ENCODE results near the gene LHPP.

LHPP gene

GRCh38 chr10:124512040-124512428 lies 50.4 kb downstream of the LHPP start:
- TF ChIP-seq CTCF (IDR thresholded peaks at IDR 0.05; ENCODE audit: insufficient read depth, low read length), result no peak
- TF ChIP-seq POLR2AphosphoS5 (IDR thresholded peaks at IDR 0.05; ENCODE audit: low read depth), result no peak
- TF ChIP-seq GABPA (IDR thresholded peaks at IDR 0.05; ENCODE audit: low read depth), result no peak
- no peak for TF ChIP-seq SPI1 (IDR thresholded peaks at IDR 0.05; ENCODE audit: borderline replicate concordance, low read depth)
- TF ChIP-seq, protein P1, sequence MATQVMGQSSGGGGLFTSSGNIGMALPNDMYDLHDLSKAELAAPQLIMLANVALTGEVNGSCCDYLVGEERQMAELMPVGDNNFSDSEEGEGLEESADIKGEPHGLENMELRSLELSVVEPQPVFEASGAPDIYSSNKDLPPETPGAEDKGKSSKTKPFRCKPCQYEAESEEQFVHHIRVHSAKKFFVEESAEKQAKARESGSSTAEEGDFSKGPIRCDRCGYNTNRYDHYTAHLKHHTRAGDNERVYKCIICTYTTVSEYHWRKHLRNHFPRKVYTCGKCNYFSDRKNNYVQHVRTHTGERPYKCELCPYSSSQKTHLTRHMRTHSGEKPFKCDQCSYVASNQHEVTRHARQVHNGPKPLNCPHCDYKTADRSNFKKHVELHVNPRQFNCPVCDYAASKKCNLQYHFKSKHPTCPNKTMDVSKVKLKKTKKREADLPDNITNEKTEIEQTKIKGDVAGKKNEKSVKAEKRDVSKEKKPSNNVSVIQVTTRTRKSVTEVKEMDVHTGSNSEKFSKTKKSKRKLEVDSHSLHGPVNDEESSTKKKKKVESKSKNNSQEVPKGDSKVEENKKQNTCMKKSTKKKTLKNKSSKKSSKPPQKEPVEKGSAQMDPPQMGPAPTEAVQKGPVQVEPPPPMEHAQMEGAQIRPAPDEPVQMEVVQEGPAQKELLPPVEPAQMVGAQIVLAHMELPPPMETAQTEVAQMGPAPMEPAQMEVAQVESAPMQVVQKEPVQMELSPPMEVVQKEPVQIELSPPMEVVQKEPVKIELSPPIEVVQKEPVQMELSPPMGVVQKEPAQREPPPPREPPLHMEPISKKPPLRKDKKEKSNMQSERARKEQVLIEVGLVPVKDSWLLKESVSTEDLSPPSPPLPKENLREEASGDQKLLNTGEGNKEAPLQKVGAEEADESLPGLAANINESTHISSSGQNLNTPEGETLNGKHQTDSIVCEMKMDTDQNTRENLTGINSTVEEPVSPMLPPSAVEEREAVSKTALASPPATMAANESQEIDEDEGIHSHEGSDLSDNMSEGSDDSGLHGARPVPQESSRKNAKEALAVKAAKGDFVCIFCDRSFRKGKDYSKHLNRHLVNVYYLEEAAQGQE (IDR thresholded peaks at IDR 0.05; ENCODE audit: insufficient replicate concordance, low read depth), result no peak
- Histone ChIP-seq H3K4me3 (replicated peaks; ENCODE audit: insufficient read depth, low read length) (no peak overlapping the region), H3K27me3 (ENCODE audit: insufficient read depth, poor library complexity, severe bottlenecking) (no peaks in the 10 kb centered on the region), H3K27ac (replicated peaks) (no peak overlapping the region)
- DNase-seq (ENCODE audit: low read depth in 1 of 2, low spot score in 1 of 2), result no peak

- no peak for DNase-seq (ENCODE audit: low read depth in 1 of 2, low spot score in 1 of 2)
- H3K27ac ChIP-seq (replicated peaks), result no peak overlapping the region
- no peak overlapping the region for H3K4me3 ChIP-seq (replicated peaks; ENCODE audit: insufficient read depth, low read length)
- H3K27me3 ChIP-seq (ENCODE audit: insufficient read depth, poor library complexity, severe bottlenecking), result no peaks in the 10 kb centered on the region
- TF ChIP-seq POLR2AphosphoS5 (IDR thresholded peaks at IDR 0.05; ENCODE audit: low read depth), result no peak
- TF ChIP-seq CTCF (IDR thresholded peaks at IDR 0.05; ENCODE audit: insufficient read depth, low read length), result no peak
- no peak for TF ChIP-seq SPI1 (IDR thresholded peaks at IDR 0.05; ENCODE audit: borderline replicate concordance, low read depth)
- TF ChIP-seq, protein P1 (IDR thresholded peaks at IDR 0.05; ENCODE audit: insufficient replicate concordance, low read depth), result no peak
- TF ChIP-seq GABPA (IDR thresholded peaks at IDR 0.05; ENCODE audit: low read depth), result no peak
These were observed 51.0 kb downstream of the LHPP start for GRCh38 chr10:124512600-124512999.

DNA sequence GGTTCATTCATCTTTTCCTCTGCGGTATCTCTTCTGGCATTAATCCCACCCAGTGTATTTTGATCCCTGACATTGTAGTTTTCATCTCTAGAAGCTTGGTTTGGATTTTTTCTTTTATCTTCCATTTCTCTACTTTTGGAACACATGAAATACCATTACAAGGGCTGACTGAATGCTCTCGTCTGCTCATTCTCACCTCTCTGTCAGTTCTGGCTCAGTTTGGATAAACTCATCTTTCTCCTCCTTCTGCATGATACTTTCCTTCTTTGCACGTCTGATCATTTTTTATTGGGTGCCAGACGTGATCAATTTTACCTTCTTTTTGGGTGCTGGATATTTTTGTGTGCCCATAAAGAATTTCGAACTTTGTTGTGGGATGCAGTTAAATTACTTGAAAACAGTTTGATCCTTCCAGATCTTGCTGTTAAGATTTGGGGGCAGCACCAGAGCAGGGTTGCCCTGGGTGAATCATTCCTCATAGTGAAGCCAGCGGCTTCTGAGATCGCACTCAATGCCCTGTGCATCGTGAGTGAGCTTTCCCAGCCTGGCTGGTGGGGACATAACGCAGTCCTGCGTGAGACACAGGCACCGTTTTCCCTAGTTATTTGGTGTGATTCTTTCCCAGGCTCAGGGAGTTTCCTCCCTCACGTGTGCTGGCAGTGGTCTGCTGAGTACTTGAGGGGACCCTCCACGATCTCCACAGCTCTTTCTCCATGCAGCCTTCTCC lies 53.8 kb downstream of the LHPP start:
- Histone ChIP-seq H3K4me3 (replicated peaks; ENCODE audit: insufficient read depth, low read length) (no peak overlapping the region), H3K27ac (replicated peaks) (no peak overlapping the region), H3K27me3 (ENCODE audit: insufficient read depth, poor library complexity, severe bottlenecking) (no peaks in the 10 kb centered on the region)
- no peak for DNase-seq (ENCODE audit: low read depth in 1 of 2, low spot score in 1 of 2)
- TF ChIP-seq GABPA (IDR thresholded peaks at IDR 0.05; ENCODE audit: low read depth) (no peak), POLR2AphosphoS5 (IDR thresholded peaks at IDR 0.05; ENCODE audit: low read depth) (no peak), SPI1 (IDR thresholded peaks at IDR 0.05; ENCODE audit: borderline replicate concordance, low read depth) (no peak), CTCF (IDR thresholded peaks at IDR 0.05; ENCODE audit: insufficient read depth, low read length) (no peak)
- TF ChIP-seq, protein P1 (IDR thresholded peaks at IDR 0.05; ENCODE audit: insufficient replicate concordance, low read depth), result no peak
